HG03280 (cell line): ENCODE data around the gene ZNF792.
"Not testable (repeated sequence)": the region's sequence is repeated elsewhere in the genome, so short reads cannot be mapped to it uniquely, and the experiment has no call there.

Experiments used
- ATAC-seq: cut with Tn5 transposase; IDR thresholded peaks from one replicate; pipeline ENCODE4 v1.9.1; 2021; ENCODE audit warnings: mild to moderate bottlenecking, moderate library complexity; ENCODE audit not compliant: unreplicated experiment

ZNF792 gene

DNA sequence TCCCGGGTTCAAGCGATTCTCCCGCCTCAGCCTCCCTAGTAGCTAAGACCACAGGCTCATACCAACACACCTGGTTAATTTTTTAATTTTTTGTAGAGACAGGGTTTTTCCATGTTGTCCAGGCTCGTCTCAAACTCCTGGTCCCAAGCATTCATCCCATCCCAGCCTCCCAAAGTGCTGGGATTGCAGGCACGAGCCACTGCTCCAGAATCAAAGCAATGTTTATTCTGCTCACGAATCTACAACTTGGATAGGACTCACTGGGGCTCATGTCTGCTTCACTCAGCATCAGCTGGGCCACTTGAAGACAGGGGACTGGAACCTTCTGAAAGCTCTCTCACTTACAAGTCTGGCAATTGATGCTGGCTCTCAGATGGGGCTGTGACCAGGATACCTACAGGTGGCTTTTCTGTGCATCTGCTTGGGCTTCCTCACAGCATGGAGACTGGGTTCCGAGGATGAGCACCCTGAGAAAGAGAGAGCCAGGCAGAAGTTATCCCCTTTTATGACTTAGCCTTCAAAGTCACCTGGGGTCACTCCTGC lies 8.2 kb upstream of the ZNF792 start:
- ATAC-seq = no peak

- not testable (repeated sequence) for ATAC-seq
These were observed 6.3 kb upstream of the ZNF792 start for GRCh38 chr19:34970185-34970780.

DNA sequence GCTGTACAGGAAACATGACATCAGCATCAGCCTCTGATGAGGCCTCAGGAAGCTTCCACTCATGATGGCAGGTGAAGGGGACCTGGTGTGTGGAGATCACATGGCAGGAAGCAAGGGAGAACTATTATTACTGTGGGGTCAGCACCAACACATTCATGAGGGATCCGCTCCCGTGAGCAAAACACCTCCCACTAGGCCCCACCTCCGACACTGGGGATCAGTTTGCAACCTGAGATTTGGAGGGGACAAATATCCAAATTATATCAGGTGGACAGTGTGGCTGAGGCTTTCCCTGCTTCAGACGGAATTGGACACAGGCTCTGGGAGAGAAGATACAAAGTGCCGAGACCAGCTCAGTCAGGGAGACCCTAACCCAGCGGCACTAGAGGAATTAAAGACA lies 5.7 kb upstream of the ZNF792 start:
- ATAC-seq = no peak

GRCh38 chr19:34967551-34967950 lies 3.5 kb upstream of the ZNF792 start:
- no peak for ATAC-seq

- ATAC-seq = not testable (repeated sequence)
These were observed 1.5 kb upstream of the ZNF792 start for GRCh38 chr19:34965505-34965904.

DNA sequence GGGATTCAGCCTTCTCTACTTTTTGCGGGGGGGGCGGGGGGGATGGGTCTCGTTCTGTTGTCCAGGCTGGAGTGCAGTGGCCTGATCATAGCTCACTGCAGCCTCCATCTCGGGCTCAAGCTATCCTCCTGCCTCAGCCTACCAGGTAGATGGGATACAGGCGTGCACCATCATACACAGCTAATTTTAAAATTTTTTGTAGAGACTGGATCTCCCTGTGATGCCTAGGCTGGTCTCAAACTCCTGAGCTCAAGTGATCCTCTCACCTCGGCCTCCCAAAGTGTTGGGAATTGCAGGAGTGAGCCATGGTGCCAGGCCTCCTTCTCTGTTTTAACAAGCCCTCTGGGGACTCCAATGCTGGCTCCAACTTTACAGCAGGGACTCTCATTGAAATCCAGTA lies 569 bp upstream of the ZNF792 start:
- ATAC-seq = no peak

DNA sequence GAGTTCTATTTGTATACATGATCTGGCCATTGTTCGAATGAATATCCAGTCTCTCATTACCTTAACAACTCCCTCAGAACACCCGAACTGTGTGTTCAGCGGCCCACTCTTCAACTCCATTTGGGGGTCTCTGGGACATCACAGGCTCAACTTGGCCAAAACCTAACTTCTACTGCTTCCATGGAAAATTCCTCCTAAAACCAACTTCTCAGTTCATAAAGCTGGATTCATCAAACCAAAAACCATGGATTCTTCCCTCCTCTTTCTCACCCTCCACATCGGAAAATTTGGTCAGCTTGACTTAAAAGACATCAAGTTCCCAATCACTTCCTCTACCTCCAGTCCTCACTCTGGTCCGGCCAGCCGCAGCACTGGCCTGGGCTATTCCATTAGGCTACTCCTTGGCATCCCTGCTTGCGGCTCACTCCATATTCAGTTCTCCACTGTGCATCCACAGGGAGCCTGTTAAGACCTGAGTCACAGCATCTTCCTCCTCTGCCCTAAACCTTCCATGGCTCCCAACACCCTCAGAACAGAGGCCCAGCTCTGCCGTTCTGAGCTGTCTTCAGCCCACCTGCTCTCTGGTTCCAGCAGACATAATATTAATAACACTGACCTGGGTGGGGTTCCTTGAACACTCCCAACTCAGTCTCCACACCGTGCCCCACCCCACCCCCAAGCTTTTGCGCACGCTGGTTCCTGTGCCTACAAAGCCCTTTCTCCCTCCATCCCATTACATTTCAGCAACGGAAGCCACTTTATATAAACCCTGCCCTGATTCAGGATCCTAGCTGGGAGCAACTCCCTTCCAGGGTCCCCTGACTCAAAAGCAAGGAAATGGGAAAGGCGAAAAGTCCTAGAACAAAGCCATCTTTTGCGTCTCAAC lies 1.1 kb downstream of the ZNF792 start:
- no peak for ATAC-seq

- no peak for ATAC-seq
These were observed 2.0 kb downstream of the ZNF792 start for GRCh38 chr19:34961775-34962686.

- no peak for ATAC-seq
These were observed 2.9 kb downstream of the ZNF792 start for GRCh38 chr19:34960940-34961679.

DNA sequence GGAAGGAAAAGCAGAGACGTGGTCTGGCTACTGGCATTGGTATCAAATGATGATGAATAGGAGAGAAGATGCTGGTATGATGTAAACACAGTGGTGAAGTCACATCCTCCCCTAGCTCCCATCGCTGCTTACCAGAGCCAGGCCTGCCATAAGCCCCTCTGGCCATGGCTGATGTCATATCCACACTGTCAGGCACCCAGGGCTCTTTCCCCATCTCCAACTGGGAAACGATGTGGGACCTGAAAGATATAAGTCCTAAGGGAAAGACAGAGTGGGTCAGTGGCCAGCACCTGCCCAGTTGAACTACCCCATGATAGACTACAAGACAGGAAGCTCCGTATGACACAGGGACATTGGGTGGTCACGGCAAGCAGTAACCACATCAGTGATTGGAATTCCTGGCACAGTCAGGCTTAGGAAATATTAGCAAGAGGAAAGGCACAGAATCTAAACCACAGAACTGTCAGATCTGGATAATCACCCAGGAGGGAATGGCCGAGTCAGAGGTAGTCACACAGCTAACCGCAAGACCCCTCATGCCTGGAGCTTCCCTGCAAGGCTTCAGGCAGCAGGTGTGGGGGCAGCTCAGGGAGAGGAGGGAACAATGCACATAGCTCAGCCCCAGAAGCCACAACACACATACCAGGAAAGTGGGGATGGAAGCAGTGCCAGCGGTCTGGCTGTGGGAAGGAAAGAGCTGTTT lies 3.8 kb downstream of the ZNF792 start:
- no peak for ATAC-seq

DNA sequence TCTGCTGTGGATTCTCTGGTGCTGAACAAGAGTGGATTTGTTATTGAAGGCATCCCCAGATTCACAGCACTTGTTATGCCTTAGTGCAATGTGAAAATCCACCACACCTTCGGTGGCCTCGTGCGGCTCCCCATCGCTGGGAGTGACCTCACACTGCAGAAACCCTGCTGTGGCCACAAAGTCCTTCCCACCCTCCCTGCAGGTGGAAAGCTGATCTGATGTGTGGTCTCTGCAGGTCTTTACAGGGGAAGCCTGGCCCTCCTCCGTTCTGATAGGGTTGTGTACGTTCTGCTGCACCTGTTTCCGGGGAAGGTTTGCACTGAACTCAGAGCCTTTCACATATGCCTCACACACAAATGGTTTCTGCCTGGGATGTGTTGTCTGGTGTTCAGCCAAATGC lies 5.0 kb downstream of the ZNF792 start:
- no peak for ATAC-seq

- no peak for ATAC-seq
These were observed 5.9 kb downstream of the ZNF792 start for GRCh38 chr19:34957830-34958751.

GRCh38 chr19:34953092-34953491 lies 10.9 kb downstream of the ZNF792 start:
- no peak for ATAC-seq

GRCh38 chr19:34943861-34944573 lies 20.0 kb downstream of the ZNF792 start:
- ATAC-seq = no peak

GRCh38 chr19:34938886-34939285 lies 25.1 kb downstream of the ZNF792 start:
- ATAC-seq = no peak

DNA sequence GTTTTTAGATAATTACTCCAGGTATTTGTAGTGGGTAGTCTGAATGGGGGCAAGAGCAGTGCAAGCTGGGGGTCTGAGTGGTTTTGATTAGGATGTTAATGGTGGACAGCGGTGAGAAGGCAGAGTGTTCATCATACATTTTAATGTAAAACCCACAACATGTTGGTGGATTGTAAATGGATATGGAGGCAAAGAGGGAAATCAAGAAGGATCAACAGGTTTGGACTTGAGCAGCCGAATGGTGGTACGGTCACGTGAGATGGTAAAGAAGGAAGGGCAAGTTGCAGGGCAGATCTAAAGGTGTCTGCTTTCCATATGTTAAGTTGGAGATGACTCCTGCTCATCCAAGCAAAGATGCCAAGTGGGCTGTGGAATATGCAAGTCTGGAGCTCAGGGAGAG lies 27.8 kb downstream of the ZNF792 start:
- ATAC-seq = no peak

DNA sequence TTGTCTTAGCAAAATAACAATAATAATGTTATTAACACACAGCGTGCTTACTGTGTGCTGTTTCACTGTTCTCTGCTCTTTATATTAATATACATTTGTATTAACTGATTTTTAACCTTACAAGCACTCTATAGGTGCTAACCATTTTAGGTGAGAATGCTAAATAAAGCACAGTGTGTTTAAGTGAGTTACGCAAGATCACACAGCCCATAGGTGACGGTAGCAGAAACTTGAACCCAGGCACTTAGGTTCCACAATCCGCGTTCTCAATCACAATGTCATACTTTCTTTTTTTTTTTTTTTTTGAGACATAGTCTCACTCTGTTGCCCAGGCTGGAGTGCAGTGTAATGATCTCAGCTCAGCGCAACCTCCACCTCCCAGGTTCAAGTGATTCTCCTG lies 31.5 kb downstream of the ZNF792 start:
- ATAC-seq = no peak
